Measurements from ENCODE around the gene LRRC3C. TPM values are rescaled to one million over a fixed set of nuclear protein-coding genes. Genes with fewer than 3 reads are reported as not detected.

Gene LRRC3C
- total and polyA plus RNA-seq, 12 donors = not detected

DNA sequence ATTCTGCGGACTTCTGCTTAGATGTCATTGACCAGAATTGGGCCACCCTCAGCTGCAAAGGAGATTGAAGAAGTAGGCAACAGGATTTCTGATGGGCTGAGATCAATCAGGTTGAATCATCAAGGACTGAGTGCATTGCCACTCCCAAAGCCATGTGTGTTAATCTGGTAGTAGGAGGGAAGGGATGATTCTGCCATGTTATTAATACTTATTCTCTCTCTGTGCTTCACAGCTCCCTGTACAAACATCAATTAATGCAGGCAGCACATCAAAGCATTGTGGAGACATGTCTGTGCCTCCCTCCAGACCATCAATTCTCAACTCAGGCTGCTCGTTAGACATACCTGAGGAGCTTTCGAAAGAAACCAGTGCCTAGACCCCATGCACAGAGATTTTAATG is 11.6 kb downstream of the LRRC3C start:
- no peak for DNase-seq
- TF ChIP-seq POLR2A (IDR thresholded peaks at IDR 0.05) = no peak
- TF ChIP-seq, protein P1, sequence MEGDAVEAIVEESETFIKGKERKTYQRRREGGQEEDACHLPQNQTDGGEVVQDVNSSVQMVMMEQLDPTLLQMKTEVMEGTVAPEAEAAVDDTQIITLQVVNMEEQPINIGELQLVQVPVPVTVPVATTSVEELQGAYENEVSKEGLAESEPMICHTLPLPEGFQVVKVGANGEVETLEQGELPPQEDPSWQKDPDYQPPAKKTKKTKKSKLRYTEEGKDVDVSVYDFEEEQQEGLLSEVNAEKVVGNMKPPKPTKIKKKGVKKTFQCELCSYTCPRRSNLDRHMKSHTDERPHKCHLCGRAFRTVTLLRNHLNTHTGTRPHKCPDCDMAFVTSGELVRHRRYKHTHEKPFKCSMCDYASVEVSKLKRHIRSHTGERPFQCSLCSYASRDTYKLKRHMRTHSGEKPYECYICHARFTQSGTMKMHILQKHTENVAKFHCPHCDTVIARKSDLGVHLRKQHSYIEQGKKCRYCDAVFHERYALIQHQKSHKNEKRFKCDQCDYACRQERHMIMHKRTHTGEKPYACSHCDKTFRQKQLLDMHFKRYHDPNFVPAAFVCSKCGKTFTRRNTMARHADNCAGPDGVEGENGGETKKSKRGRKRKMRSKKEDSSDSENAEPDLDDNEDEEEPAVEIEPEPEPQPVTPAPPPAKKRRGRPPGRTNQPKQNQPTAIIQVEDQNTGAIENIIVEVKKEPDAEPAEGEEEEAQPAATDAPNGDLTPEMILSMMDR (IDR thresholded peaks at IDR 0.05) = no peak
- Histone ChIP-seq H3K9me3 (replicated peaks in 1 of 3) (no peaks in the 10 kb centered on the region), H3K4me3 (no peak overlapping the region), H3K27ac (no peak overlapping the region), H3K27me3 (peaks cover 8% of the 10 kb centered on the region), H3K36me3 (replicated peaks in 1 of 2) (no peaks in the 10 kb centered on the region), H3K4me1 (replicated peaks in 1 of 2) (no peaks in the 10 kb centered on the region)
- intact Hi-C loops (cut with DNase I) = no loop called here
- WGBS, 4 donors = 80 to 93% (median 87%) methylated on average over 3 of the region's 3 CpGs

DNA sequence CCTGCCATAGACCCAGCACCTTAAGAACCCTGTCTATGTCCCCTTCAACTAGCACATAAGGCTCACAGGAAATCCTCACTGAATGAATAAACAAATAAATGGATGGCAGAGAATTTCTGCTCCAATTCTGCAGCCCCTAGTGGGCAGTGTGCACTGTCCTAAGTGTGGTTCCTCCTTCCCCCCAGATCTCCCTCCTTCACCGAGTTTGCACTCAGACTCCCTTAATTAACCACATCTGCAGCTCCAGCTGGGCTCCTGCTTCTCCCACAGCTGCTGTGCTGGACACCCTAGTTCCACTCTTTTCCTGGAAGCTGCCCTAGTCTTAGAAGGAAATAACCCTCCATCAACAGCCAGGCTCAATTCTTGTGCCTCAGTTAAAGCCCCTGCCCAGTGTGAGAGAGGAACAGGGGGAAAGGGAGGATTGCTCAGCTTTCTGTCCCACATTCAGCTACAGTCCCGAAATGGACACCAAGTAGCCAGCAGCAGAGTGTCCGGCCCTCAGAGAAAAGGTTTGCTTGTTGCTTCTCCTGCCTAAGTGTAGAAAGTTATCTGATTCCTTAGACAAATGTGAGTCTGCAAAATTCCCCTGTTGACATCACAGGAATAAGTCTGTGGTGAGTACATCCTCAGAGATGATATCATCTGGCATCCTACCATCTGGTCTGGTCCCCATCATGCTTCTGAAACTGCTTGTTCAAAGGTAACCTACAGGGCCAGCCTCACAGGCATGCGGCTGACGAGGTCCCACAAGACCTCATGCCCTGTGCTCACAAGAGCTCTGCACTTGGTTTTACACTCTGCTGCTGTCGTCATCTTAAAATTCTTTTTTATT is 12.3 kb downstream of the LRRC3C start:
- H3K9me3 ChIP-seq (replicated peaks in 1 of 3) = no peaks in the 10 kb centered on the region
- intact Hi-C loops (cut with DNase I) = no loop called here
- H3K4me3 ChIP-seq = no peak overlapping the region
- no peak for DNase-seq
- no peaks in the 10 kb centered on the region for H3K36me3 ChIP-seq (replicated peaks in 1 of 2)
- peaks cover 10% of the 10 kb centered on the region for H3K27me3 ChIP-seq
- TF ChIP-seq, protein P1 (IDR thresholded peaks at IDR 0.05) = peak in 1 of 6 experiments; percentile 19
- no peak for TF ChIP-seq POLR2A (IDR thresholded peaks at IDR 0.05)
- 47 to 63% (median 50%) methylated on average over 6 of the region's 6 CpGs for WGBS, 4 donors
- H3K4me1 ChIP-seq (replicated peaks in 1 of 2) = no peaks in the 10 kb centered on the region
- no peak overlapping the region for H3K27ac ChIP-seq

DNA sequence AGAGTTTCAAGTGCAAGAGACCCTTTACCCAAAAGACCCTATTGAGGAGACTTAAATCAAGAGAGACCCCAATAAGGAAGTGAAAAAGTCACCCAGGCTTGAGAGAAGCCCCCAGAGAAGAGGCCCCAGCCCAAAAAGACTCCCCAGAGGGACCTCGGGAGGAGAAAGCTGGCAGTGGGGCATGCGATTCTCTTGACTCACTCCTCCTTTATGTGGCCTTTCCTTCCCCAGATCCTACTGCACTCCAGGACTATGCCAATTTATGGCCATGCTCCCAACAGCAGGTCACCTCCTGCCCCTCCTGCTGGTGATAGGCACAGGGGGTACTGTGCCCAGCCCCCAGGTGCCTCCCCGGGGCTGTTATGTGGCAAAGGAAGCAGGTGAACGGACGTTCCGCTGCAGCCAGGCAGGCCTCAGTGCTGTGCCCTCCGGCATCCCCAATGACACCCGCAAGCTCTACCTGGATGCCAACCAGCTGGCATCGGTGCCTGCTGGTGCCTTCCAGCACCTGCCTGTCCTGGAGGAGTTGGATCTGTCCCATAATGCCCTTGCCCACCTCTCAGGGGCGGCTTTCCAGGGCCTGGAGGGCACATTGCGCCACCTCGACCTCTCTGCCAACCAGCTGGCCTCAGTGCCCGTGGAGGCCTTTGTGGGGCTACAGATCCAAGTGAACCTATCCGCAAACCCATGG is 16.3 kb downstream of the LRRC3C start:
- no peak for DNase-seq
- H3K4me3 ChIP-seq = no peak overlapping the region
- H3K27me3 ChIP-seq = peaks cover 6% of the 10 kb centered on the region
- no peaks in the 10 kb centered on the region for H3K36me3 ChIP-seq (replicated peaks in 1 of 2)
- H3K27ac ChIP-seq = no peak overlapping the region
- no peaks in the 10 kb centered on the region for H3K9me3 ChIP-seq (replicated peaks in 1 of 3)
- H3K4me1 ChIP-seq (replicated peaks in 1 of 2) = no peaks in the 10 kb centered on the region
- intact Hi-C loops (cut with DNase I) = no loop called here
- TF ChIP-seq, protein P1 (IDR thresholded peaks at IDR 0.05) = no peak
- TF ChIP-seq POLR2A (IDR thresholded peaks at IDR 0.05) = no peak
- 66 to 87% (median 79%) methylated on average over 4 to 14 of the region's 14 CpGs for WGBS, 4 donors

DNA sequence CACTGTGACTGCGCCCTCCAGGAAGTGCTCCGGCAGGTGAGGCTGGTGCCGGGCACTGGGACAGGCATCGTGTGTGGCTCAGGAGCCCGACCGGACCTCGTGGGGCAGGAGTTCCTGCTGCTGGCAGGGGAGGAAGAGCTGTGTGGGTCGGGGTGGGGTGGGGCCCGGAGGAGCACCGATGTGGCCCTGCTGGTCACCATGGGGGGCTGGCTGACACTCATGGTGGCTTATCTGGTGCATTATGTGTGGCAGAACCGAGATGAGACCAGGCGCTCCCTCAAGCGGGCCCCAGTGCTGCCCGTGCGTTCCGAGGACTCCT is 16.8 kb downstream of the LRRC3C start:
- Histone ChIP-seq H3K27me3 (peaks cover 6% of the 10 kb centered on the region), H3K36me3 (replicated peaks in 1 of 2) (no peaks in the 10 kb centered on the region), H3K27ac (no peak overlapping the region), H3K4me1 (replicated peaks in 1 of 2) (no peaks in the 10 kb centered on the region), H3K4me3 (no peak overlapping the region), H3K9me3 (replicated peaks in 1 of 3) (no peaks in the 10 kb centered on the region)
- WGBS, 4 donors = 84 to 93% (median 88%) methylated on average over 3 to 16 of the region's 16 CpGs
- DNase-seq = no peak
- intact Hi-C loops (cut with DNase I) = no loop called here
- no peak for TF ChIP-seq POLR2A (IDR thresholded peaks at IDR 0.05)
- TF ChIP-seq, protein P1 (IDR thresholded peaks at IDR 0.05) = no peak

Measured in adrenal gland (tissue), 12 donors.